GM06990 (cell line): Measurements from ENCODE around the gene CDT1.

Experiments used
- DNase-seq: peaks from one replicate; pipeline ENCODE4 v3.0.0-alpha.2; 2011; ENCODE audit not compliant: insufficient read length; ENCODE audit errors: extremely low read depth
- H3K27me3 ChIP-seq: replicated peaks from 2 replicates; pipeline ENCODE4 v1.6.0; 2011; ENCODE audit warnings: low read length; ENCODE audit not compliant: control insufficient read depth, insufficient read depth
- H3K36me3 ChIP-seq: 2 replicates; pipeline ENCODE4 v1.5.1; 2011; ENCODE audit warnings: low read length; ENCODE audit not compliant: control insufficient read depth, insufficient read depth
- H3K4me3 ChIP-seq: replicated peaks from 2 replicates; pipeline ENCODE4 v1.5.1; 2011; ENCODE audit warnings: low read depth, mild to moderate bottlenecking, control low read depth, low read length
- TF ChIP-seq, protein P1 (sequence below): IDR thresholded peaks from 2 replicates; pipeline ENCODE4 v1.5.1; 2011; ENCODE audit warnings: low read length, control low read depth, mild to moderate bottlenecking, inconsistent platforms; ENCODE audit not compliant: insufficient read depth, poor library complexity, severe bottlenecking

The CDT1 gene

DNA sequence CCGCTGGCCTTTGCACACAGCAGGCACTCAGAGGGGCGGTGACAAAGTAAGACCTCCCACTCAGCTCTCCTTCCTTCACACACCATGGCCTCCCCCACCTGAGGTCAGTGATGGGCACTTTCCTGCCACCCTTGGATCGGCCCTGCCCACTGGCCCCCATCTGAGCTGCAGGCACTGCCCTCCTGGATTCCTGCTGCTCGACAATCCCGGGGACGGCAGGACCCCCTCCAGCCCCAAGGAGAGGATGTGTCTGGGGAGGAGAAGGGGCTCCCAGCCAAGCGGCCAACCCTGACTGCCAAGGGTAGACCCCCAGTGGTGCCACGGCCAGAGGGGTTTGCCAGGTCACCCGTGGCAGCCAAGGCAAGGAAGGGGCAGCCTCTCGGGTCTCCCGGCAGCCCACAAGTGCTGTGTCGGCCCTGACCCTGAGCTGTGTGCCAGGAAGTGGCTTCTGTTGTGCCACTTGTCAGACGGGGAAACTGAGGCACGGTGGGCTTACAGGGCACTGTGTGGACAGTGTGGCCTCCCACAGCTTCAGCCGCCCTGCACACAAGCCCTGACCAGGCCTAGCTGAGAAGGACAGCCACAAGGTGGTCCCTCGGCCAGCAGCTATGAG is 41.2 kb upstream of the CDT1 start:
- TF ChIP-seq, protein P1, sequence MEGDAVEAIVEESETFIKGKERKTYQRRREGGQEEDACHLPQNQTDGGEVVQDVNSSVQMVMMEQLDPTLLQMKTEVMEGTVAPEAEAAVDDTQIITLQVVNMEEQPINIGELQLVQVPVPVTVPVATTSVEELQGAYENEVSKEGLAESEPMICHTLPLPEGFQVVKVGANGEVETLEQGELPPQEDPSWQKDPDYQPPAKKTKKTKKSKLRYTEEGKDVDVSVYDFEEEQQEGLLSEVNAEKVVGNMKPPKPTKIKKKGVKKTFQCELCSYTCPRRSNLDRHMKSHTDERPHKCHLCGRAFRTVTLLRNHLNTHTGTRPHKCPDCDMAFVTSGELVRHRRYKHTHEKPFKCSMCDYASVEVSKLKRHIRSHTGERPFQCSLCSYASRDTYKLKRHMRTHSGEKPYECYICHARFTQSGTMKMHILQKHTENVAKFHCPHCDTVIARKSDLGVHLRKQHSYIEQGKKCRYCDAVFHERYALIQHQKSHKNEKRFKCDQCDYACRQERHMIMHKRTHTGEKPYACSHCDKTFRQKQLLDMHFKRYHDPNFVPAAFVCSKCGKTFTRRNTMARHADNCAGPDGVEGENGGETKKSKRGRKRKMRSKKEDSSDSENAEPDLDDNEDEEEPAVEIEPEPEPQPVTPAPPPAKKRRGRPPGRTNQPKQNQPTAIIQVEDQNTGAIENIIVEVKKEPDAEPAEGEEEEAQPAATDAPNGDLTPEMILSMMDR, result no peak
- Histone ChIP-seq H3K27me3 (no peaks in the 10 kb centered on the region), H3K36me3 (peaks cover 8% of the 10 kb centered on the region), H3K4me3 (no peak overlapping the region)
- no peak for DNase-seq

- no peak for DNase-seq
- Histone ChIP-seq H3K36me3 (peaks cover 5% of the 10 kb centered on the region), H3K4me3 (no peak overlapping the region), H3K27me3 (no peaks in the 10 kb centered on the region)
- TF ChIP-seq, protein P1, result no peak
These were observed 40.6 kb upstream of the CDT1 start for GRCh38 chr16:88762941-88763340.

- TF ChIP-seq, protein P1, result no peak
- Histone ChIP-seq H3K4me3 (no peak overlapping the region), H3K36me3 (peaks cover 5% of the 10 kb centered on the region), H3K27me3 (no peaks in the 10 kb centered on the region)
- no peak for DNase-seq
These were observed 40.0 kb upstream of the CDT1 start for GRCh38 chr16:88763502-88764053.

- peaks cover 5% of the 10 kb centered on the region for H3K36me3 ChIP-seq
- DNase-seq, result no peak
- H3K4me3 ChIP-seq, result no peak overlapping the region
- TF ChIP-seq, protein P1, result no peak
- H3K27me3 ChIP-seq, result no peaks in the 10 kb centered on the region
These were observed 39.5 kb upstream of the CDT1 start for GRCh38 chr16:88764080-88764479.

DNA sequence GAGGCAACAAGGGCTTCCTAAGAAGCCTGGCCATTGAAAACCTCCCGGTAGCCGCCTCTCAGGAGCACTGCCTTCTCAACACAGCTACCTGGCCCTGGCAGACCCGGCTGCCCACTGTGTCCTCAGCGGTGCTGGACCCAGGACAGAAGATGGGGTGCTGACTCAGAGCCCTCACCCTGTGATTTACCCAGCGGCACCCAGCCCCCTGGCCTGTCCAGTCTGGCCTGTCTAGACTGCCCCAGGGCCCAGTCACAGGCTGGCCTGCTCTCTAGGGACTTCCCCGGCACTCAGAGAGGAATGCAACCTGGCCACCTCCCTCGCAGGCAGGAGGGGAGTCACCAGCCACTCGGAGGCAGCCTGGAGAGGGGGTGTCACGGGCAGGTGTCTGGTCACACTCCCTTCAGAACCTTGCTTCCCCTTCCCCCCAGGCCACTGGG is 38.7 kb upstream of the CDT1 start:
- H3K36me3 ChIP-seq, result peaks cover 5% of the 10 kb centered on the region
- TF ChIP-seq, protein P1, result no peak
- DNase-seq, result no peak
- H3K27me3 ChIP-seq, result no peaks in the 10 kb centered on the region
- no peak overlapping the region for H3K4me3 ChIP-seq
